HG03025 (cell line): ENCODE data around the gene PRG2.

Experiments used
- ATAC-seq: cut with Tn5 transposase; IDR thresholded peaks from one replicate; pipeline ENCODE4 v1.9.1; 2021; ENCODE audit warnings: mild to moderate bottlenecking, moderate library complexity; ENCODE audit not compliant: unreplicated experiment, low FRiP score

Gene PRG2, protein sequence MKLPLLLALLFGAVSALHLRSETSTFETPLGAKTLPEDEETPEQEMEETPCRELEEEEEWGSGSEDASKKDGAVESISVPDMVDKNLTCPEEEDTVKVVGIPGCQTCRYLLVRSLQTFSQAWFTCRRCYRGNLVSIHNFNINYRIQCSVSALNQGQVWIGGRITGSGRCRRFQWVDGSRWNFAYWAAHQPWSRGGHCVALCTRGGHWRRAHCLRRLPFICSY

DNA sequence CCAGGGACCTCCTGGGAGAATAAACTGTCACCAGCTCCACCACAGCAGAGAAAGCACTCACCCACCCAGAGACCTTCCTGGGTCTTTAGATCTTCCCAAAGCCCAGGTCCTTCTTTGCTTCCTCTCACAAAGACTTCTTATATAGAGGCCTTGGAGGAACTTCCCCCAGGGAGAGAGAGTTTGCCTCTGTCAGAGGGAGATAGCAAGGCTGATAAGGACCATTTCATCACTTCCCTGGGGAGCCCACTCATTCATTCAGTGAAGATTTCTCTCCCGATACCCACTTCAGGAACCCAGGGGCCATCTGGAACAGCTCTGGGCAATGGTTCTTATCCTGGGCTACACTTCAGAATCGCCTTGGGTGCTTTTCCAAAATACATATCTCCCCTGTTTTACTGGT is at the start of gene PRG2:
Gene PRG2, minus strand, starts transcription at position 116 of the 400 bp plus-strand sequence. CDS start 706 bp downstream, outside the sequence.
- no peak for ATAC-seq

DNA sequence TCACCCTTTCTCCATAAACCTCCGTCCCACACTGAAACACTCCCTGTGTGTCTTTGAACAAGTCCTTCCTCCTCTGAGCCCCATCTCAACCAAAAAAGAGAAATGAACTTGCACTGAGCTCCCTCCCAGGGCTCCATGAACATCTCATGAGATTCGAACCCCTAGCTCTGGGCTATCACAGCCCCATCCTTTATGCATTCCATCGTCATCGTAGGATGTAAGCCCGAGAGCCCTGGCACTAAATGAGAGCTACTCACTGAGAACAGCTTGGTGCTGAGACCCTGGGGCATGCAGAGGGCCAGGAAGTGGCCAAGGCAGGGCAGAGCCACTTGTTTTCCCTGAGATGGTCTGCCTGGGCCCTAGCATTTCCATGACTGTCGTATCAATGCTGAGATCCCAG is 49.3 kb upstream of the PRG2 start:
- ATAC-seq, result no peak

DNA sequence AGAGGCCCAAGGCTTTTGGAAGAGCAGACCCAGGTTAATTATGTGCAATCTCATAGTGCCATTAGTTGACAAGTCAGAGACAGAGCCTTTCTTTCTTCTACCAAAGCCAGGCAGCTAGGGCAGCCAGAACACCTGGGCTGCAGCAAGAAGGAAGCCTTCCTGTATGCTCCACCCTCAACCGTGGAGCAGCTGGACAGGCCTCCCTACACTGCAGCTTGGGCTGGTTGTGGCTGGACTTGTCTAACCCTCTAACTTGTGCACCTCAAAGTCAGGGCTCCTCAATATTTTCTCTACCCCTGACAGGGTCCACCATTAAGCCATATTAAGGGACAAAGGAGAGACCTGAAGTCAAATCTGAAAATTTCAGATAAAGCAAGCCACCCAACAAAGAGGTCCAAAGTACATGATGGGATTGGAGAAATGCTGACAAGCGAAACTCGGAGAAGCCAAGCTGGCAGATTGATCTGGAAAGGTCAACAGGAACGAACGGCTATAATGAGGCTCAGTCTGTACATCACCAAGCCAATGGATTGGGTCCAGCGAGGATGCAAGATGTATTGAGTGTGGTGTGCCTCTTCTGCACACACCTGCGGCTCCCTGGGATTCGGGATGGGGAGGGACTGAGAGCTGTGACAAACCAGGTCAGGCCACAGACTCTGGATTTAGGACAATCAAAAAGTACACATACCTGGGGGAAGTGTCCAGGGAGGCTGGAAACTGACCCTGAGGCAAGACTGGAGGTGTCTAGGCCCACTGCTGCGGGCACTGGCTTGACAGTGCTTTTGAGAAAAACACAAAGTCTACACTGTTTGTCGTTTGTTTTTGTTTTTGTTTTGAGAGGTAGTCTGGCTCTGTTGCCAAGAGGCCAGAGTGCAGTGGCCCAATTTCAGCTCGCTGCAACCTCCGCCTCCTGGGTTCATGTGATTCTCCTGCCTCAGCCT is 48.2 kb upstream of the PRG2 start:
- ATAC-seq, result no peak

DNA sequence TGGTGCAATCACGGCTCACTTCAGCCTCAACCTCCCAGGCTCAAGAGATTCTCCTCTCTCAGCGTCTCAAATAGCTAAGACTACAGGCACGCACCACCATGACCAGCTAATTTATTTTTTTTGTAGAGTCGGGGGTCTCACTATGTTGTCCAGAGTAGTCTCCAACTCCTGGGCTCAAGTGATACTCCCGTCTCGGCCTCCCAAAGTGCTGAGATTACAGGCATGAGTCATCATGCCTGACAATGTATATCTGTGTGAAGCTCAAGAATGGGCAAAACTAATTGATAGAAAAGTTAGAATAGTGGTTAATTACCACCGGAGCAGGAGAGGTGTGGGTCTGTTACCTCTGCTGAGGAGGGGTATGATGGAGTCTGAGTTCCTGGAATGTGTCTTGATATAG is 45.6 kb upstream of the PRG2 start:
- ATAC-seq, result no peak

DNA sequence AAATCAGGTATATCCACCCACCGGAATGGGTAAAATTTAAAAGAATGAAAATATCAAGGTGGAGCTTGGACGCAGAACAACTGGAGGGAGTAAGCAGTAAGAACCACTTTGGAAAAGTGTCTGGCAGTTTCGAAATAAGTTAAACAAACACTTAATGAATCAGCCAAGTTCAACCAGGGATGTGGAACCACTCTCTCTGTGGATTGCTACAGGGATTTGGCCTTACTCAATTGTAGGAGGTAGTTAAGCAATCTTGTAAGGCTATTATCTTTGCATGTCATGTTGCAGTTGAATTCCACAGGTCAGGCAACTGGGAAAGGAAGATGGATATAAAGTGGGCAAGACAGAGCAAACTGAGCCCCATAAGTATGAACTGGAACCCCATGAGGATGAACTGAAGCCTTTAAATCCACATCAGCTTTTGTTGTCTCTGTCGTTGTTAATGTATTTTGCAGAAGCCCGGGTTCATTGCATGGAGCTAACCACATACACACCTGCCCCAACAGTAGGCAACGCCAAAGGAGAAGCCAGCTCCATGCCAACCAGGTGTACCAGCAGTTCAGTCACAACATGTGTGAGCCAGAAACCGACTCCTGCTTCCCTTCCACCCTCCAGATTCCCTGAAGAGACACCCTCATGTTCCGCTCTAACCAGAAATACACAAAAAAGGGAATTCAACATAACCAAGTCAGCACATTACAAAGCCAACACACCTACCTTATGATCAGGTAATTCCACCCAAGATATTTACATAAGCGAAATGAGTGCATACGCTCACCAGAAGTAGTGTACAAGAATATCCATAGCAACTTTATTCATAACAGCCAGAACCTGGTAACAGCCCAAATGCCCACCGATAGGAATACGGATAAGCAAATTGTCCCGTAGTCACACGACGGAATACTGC is 44.4 kb upstream of the PRG2 start:
- ATAC-seq, result no peak

DNA sequence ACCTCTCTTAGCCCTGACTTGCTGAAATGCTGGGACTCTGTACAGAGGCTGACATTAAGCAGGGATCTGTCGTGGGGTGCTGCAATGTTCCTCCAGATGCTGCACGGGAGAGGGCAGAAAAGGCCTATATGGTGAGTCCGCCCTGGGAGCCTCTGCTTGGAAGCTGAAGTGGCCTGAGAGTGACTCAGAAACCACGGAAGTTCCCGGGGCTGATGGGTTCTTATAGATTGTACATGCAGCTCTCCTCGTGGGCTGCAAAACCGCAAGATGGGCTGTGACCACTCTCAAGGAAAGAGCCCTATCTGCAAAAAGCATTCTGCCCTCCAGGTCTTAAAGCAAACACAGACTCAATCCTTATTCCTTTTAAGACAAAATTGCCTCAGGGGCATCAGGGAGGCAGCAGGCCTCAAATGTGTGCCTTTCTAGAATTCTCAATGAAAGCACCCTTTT is 42.3 kb upstream of the PRG2 start:
- ATAC-seq, result no peak

DNA sequence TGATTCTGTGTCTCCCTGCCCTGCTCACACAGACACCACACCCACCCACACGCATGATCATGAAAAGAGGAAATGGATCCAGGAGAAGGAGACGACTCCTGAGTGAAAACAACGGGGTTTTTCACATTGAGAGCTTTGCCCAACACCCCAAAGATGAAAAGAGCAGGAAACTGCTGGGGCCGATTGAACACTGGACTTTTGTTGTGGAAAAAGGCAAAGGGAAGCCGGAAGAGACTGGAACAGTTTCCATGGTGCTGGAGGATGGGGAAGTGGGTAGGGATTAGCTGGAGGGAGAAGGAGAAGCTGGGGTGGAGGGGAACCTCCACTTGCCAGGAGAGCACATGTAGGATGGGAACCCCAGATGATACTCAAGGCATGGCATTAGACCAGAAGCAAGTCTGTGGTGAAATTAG is 41.7 kb upstream of the PRG2 start:
- ATAC-seq, result no peak

DNA sequence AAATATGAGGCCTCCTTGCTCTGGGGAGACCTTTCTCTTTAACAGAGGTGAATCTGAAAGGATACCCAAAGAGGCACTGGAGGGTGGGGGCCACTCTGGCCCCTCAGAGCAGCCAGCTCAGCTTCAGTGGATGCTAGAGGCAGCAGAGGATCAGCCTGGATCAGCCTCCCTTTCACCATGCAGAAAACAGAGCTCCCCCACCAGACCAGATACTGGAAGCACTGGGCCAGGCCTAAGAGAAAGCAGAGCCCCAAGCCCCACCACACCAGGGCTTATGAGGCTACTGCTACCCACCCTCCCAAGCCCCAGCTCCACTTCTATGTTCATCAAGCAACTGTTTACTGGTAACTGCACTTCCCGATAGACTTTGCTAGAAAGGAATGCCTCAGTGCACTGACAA is 40.5 kb upstream of the PRG2 start:
- ATAC-seq, result no peak

DNA sequence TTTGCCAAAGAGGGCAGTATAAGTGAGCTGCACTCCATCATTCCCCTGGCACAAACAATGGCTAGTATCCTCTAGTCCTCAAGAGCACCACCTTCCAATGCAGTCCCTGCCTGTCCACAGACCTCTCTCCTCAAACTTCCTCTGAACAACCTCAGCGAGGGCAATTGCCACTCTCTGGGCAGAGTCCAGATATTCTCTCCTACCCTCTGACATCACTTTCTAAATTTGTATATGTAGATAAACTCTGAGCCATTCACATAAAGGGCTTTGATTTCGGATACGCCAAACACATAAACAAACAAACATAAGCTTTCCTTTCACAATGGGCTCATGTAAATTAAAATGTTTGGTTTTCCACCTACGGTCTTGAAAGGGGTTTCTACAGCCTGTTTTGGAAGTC is 39.5 kb upstream of the PRG2 start:
- ATAC-seq, result no peak

DNA sequence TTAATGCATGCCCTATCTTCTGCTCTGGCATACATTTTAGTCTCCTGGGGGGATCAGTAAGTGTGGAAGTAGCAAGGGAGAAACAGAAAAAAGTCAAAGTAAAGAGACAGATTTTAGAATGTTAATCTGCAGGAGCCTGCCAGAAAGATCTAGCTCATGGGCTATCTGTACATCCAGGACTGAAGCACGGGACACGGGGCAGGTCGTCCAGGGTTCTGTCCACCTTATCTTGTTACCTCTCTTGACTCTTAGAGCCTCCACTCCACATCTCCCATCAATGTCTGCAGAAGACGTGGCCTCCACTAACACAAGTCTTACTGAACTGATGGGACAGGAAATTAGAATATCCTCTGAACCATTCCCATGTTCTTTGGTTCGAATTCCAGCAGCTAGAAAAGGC is 38.2 kb upstream of the PRG2 start:
- ATAC-seq, result no peak

DNA sequence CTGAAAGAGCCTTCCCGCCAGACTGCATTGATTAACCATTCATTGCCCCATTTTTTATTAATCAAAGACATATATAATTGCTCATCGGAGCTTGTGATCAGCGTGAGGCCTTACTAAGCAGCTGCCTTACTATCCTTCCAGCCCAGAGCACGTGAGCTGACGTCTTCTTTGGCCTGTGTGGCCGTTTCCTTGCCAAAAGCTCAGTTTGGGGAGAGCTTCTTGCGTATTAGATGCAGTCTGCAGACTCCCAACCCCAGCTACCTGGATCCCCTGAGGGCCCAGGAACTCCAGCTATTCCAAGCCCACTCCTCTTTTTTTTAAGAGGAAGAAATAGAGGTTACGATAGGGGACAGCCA is 37.3 kb upstream of the PRG2 start:
- ATAC-seq, result no peak

DNA sequence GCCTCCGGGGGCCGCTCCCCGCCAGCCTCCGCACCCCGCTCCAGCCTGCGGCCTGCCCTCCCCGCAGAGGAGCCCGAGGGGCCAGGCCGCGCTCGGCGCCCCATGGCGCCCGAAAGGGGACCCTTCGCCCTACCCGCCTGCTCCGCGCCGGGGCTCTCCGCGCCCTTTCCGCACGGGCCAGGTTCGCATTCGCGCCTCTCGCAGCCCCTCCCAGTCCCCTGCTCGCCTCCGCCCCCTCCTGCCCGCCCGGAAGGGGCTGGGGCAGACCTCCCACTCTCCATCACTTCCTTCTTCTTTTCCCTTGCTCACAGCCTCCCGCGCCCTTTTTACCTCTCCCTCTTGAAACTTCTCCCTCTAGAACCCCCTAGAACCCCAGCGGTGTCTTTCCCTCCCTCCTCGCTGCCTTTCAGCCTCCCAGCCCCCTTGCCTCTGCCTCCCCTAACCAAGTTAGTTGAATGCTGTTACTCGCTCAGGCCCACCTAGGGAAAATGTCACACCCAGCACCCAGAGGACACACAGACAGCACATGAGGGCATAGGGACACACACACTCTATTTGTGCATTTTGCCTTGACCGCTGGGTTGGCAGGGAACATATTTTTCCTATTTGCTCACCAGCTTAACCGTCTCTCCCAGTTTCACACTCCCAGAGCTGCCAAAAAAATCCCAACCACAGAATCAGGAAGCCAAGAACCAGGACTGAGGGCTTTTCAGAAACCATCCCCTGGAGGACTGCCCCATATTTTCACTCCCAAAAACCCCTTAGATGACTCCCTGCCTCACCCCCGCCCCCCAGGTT is 36.7 kb upstream of the PRG2 start, which contains the start of gene SLC43A3:
Gene SLC43A3, minus strand, starts transcription at position 193 of the 798 bp plus-strand sequence. CDS start 949 bp downstream, outside the sequence.
- peak; percentile 49 for ATAC-seq

DNA sequence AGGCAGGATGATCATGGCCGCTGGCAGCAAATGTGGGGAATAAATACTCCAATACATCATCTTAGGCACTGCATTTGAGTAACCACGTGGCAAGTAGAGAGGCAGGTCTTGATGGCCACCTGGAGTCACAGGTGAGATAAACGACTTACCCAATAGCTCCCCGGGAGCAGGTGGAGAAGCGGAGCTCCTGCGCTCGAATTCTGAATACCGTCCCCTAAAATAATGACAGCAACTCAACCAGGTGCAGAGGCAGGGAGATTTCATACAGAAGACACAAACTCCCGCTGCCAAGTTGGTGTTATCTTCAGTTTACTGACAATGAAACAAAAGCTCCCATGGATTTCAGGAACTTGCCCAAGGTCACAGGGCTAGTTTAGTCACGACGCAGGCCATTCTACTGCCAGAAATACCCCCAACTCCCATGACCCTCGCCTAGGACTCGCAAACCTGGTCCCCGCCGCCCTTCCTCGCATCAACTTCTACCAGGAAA is 36.0 kb upstream of the PRG2 start:
- ATAC-seq, result no peak

DNA sequence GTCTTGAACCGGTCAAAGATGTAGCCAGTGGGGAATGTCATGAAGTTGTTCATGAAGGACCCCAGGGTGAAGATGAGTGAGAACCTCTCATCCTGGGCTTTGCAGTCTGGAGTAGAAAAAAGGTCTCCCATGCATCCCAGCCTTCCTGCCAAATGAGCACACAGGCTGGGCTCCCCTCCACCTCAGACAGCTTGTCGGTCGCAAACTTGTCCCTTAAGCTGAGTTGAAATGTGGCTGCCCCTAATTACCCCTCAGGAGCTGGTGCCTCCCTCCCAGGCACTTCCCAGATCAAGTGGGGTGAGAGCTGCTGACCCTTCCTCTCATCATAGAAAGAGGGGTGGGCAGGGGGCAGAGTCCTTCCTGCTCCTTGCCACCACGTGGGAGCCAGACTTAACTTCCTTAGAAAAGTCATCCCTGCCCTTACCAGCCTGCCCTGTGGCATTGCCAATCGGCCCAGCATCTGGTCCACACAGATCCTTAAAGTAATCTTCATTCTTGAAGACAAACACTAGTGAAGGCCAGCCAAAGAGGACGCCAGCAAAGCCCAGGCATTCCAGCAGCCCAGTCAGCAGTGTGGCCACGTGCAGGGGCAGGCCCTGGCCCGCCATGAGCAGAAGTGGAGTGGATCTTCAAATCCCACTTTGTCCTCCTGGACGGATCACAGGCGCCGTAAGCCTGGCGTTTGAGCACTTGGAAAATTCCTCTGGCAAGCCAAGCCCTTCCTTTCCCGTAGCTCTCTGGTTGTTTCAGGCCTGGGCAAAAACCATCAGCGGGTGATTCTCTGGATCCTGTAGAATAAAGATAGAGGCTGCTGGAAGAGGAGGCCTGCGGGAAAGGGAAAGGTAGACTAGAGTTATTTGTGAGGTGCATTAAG is 35.4 kb upstream of the PRG2 start:
- ATAC-seq, result no peak

DNA sequence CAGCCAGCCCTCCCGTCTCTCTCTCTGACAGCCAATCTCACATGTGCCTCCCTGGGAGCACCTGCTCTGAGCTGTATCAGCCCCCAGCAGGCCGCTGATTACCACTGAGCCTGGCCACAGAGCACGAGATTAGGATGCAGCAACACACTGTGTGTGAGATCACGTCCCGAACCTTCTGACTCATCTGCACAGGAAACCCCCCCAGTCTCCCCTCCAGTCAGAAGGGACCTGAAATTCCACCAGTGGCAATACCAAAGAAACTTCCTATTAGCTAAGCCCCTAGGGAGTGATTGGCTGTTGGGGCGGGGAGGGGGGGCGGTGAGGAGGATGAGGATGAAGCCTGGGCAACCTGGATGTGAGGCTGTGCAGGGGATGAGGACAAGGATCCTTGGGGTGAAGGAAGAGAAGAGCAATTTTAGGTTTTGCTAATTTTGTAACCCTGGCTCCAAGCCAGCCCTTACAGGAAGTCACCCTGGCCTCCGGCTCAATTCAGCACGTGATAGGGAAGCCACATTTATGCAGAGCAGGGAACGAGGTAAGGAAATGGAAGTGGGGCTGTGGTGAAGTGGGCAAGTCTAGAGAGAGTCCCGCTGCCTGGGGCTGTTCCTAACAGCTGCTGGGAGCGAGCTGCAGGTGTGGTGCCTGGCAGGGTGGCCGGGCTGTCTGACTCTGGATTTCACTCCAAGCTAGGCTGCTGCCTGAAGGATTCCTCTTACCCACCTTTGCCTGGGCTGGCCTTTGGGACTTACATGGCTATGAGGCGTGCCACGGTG is 34.5 kb upstream of the PRG2 start:
- peak; percentile 80 for ATAC-seq

DNA sequence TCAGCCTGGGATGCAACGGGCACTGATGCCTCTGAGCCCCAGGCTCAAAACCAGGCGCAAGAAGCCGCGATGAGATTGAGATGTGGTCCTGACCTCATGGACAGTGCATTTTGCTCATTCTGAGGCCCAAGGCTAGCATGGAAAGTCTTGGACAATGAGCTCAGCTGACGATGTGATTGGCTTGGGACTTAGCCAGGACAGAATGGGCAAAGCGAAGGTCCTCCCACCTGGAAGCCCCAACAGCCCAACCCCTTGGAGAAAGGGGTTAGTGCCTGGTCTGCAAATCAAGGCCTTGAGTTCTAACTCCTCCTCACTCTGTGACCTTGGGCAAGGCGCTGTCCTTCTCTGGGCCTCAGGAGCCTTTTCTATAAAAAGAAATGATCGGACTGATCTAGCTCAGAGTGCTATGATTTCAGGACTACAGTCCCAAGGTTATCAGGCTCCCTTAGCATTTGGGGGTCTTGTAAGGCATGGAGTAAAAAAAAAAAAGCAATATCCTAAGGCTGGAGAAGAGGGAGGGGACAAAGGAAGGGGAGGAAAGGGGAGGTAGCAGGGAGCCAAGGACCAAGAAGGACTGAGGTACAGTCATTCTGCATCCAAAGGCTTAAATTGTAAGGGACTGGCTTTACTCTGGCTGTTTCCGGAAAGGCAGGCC is 33.8 kb upstream of the PRG2 start:
- no peak for ATAC-seq

DNA sequence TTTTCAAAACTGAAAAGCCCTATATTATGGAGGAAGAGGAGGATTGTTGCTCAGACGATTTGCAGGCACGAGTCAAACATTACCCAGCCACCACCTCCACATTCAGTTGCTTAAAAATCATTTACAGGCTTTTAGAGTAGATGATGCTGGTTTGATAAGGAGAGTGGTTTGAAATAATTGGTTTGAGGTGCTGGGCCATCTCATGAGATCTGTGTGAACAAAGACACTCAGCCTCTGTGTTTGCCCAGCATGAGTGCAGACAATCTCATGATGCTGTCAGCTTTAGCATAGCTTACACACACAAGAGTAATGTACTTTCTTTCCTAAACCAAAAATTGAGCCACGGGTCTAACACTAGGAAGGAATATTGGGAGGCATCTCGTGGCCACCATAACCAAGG is 32.2 kb upstream of the PRG2 start:
- no peak for ATAC-seq

DNA sequence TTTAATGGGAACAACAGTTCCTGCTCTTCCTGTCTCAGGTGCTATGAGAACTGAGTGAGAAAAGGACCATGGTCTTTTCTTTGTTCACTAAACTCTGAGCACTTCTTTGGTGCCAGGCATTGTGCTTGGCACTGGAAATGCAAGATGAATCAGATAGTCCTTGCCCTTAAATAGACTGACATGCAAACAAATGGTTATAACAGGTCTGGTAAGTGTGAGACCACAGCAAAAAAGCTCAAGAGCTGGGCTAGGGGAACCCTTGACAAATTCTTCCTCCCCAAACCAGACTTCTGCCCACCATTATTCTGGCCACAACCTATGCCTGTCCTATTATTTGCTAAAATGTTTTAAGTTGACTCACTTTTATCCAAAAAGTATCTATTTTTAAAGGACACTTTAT is 31.4 kb upstream of the PRG2 start:
- ATAC-seq, result no peak
